Immature natural killer cell (primary cell): Measurements from ENCODE around the gene TCF7L2. TPM values are rescaled to one million over a fixed set of nuclear protein-coding genes. Genes with fewer than 3 reads are reported as not detected.
"Not testable (repeated sequence)": the region's sequence is repeated elsewhere in the genome, so short reads cannot be mapped to it uniquely, and the experiment has no call there.

Source experiments
- DNase-seq, 3 donors: peaks; one replicate each; pipeline ENCODE4 v3.0.0; 2022; ENCODE audit warnings: mixed read lengths in 1 of 3
- H3K27ac Mint-ChIP-seq, 6 donors: one replicate each; pipeline ENCODE4 v1.8.0; 2020; ENCODE audit warnings: mixed read lengths in 6 of 6, mild to moderate bottlenecking in 5 of 6, inconsistent platforms in 4 of 6, moderate library complexity in 3 of 6
- H3K27me3 Mint-ChIP-seq, 3 donors: one replicate each; pipeline ENCODE4 v1.8.0; 2020 to 2021; ENCODE audit warnings: low read depth in 3 of 3, mild to moderate bottlenecking in 3 of 3, mixed read lengths in 3 of 3, moderate library complexity in 3 of 3, inconsistent platforms in 1 of 3
- H3K36me3 Mint-ChIP-seq, 3 donors: one replicate each; pipeline ENCODE4 v1.8.0; 2020; ENCODE audit warnings: mixed read lengths in 3 of 3, inconsistent platforms in 2 of 3, mild to moderate bottlenecking in 2 of 3
- H3K4me1 Mint-ChIP-seq, 2 donors: one replicate each; pipeline ENCODE4 v1.8.0; 2020; ENCODE audit warnings: inconsistent platforms in 2 of 2, mild to moderate bottlenecking in 2 of 2, mixed read lengths in 2 of 2, moderate library complexity in 1 of 2
- H3K4me3 Mint-ChIP-seq, 5 donors: one replicate each; pipeline ENCODE4 v1.8.0; 2020; ENCODE audit warnings: mild to moderate bottlenecking in 5 of 5, mixed read lengths in 5 of 5, inconsistent platforms in 3 of 5, moderate library complexity in 3 of 5
- H3K9me3 Mint-ChIP-seq, 6 donors: one replicate each; pipeline ENCODE4 v1.8.0; 2020; ENCODE audit warnings: mild to moderate bottlenecking in 6 of 6, mixed read lengths in 6 of 6, inconsistent platforms in 4 of 6, moderate library complexity in 3 of 6
- polyA plus RNA-seq, 3 donors: library from polyadenylated mRNA; unstranded; fragments of 300-500 nt; fragmentation: Illumina TruSeq; gene quantifications; one replicate each; pipeline ENCODE4 v1.2.3, GENCODE V29; 2021

TCF7L2 gene
- polyA plus RNA-seq, 3 donors from 2014 or later = 0.83 to 1.8 TPM; not detected in 1

- no peaks in the 10 kb centered on the region for H3K9me3 Mint-ChIP-seq
- H3K4me1 Mint-ChIP-seq = peaks cover 17 to 19% of the 10 kb centered on the region in 2 donors
- H3K27me3 Mint-ChIP-seq = peaks cover 0 to 2% (median 0%) of the 10 kb centered on the region in 3 donors
- H3K36me3 Mint-ChIP-seq = peaks cover 0 to 4% (median 0%) of the 10 kb centered on the region in 3 donors
- H3K4me3 Mint-ChIP-seq = peak overlapping the region in 4 of 5 donors; percentile 23 to 72 (median 46)
- peak in 1 of 3 donors; percentile 29 for DNase-seq
- peak overlapping the region; percentile 18 to 75 (median 44) for H3K27ac Mint-ChIP-seq
Measured at GRCh38 chr10:113094114-113094486, 144.1 kb downstream of the TCF7L2 start.

- DNase-seq = no peak
- H3K27ac Mint-ChIP-seq = no peak overlapping the region
- peaks cover 0 to 4% (median 0%) of the 10 kb centered on the region in 3 donors for H3K36me3 Mint-ChIP-seq
- no peak overlapping the region for H3K4me3 Mint-ChIP-seq
- peaks cover 0 to 2% (median 0%) of the 10 kb centered on the region in 3 donors for H3K27me3 Mint-ChIP-seq
- peaks cover 17 to 19% of the 10 kb centered on the region in 2 donors for H3K4me1 Mint-ChIP-seq
- H3K9me3 Mint-ChIP-seq = no peaks in the 10 kb centered on the region
Measured at GRCh38 chr10:113095419-113096127, 145.5 kb downstream of the TCF7L2 start.

- Mint-ChIP-seq H3K36me3 (peaks cover 0 to 4% (median 0%) of the 10 kb centered on the region in 3 donors), H3K4me3 (no peak overlapping the region), H3K9me3 (no peaks in the 10 kb centered on the region), H3K27ac (no peak overlapping the region), H3K27me3 (peaks cover 0 to 2% (median 0%) of the 10 kb centered on the region in 3 donors), H3K4me1 (peaks cover 17 to 19% of the 10 kb centered on the region in 2 donors)
- DNase-seq = no peak
Measured at GRCh38 chr10:113096128-113096996, 146.3 kb downstream of the TCF7L2 start.

- H3K4me3 Mint-ChIP-seq = no peak overlapping the region
- H3K27ac Mint-ChIP-seq = no peak overlapping the region
- H3K27me3 Mint-ChIP-seq = no peaks in the 10 kb centered on the region
- peaks cover 17 to 19% of the 10 kb centered on the region in 2 donors for H3K4me1 Mint-ChIP-seq
- peaks cover 0 to 4% (median 0%) of the 10 kb centered on the region in 3 donors for H3K36me3 Mint-ChIP-seq
- DNase-seq = no peak
- H3K9me3 Mint-ChIP-seq = no peaks in the 10 kb centered on the region
Measured at GRCh38 chr10:113097036-113097435, 147.0 kb downstream of the TCF7L2 start.

- Mint-ChIP-seq H3K36me3 (no peaks in the 10 kb centered on the region), H3K27ac (no peak overlapping the region), H3K9me3 (no peaks in the 10 kb centered on the region), H3K4me1 (peaks cover 13% of the 10 kb centered on the region in 2 donors), H3K4me3 (no peak overlapping the region), H3K27me3 (no peaks in the 10 kb centered on the region)
- no peak for DNase-seq
Measured at GRCh38 chr10:113099431-113100183, 149.6 kb downstream of the TCF7L2 start.

GRCh38 chr10:113100281-113100680, 150.2 kb downstream of the TCF7L2 start:
- Mint-ChIP-seq H3K9me3 (no peaks in the 10 kb centered on the region), H3K4me3 (no peak overlapping the region), H3K27me3 (no peaks in the 10 kb centered on the region), H3K36me3 (no peaks in the 10 kb centered on the region), H3K27ac (no peak overlapping the region), H3K4me1 (peaks cover 11 to 12% of the 10 kb centered on the region in 2 donors)
- no peak for DNase-seq

- no peaks in the 10 kb centered on the region for H3K27me3 Mint-ChIP-seq
- H3K4me3 Mint-ChIP-seq = peak overlapping the region in 4 of 5 donors; percentile 27 to 36 (median 32)
- peaks cover 11 to 12% of the 10 kb centered on the region in 2 donors for H3K4me1 Mint-ChIP-seq
- no peaks in the 10 kb centered on the region for H3K36me3 Mint-ChIP-seq
- H3K27ac Mint-ChIP-seq = peak overlapping the region in 4 of 6 donors; percentile 17 to 53 (median 27)
- H3K9me3 Mint-ChIP-seq = no peaks in the 10 kb centered on the region
- DNase-seq = peak in 1 of 3 donors; percentile 12
Measured at GRCh38 chr10:113103131-113103840, 153.2 kb downstream of the TCF7L2 start.

GRCh38 chr10:113104047-113104446, 154.0 kb downstream of the TCF7L2 start:
- H3K4me3 Mint-ChIP-seq = no peak overlapping the region
- no peaks in the 10 kb centered on the region for H3K36me3 Mint-ChIP-seq
- H3K27me3 Mint-ChIP-seq = no peaks in the 10 kb centered on the region
- H3K27ac Mint-ChIP-seq = no peak overlapping the region
- peaks cover 0 to 2% (median 0%) of the 10 kb centered on the region in 6 donors for H3K9me3 Mint-ChIP-seq
- H3K4me1 Mint-ChIP-seq = peaks cover 11 to 12% of the 10 kb centered on the region in 2 donors
- DNase-seq = no peak

- peaks cover 0 to 2% (median 0%) of the 10 kb centered on the region in 6 donors for H3K9me3 Mint-ChIP-seq
- peak in 1 of 3 donors; percentile 9 for DNase-seq
- H3K4me1 Mint-ChIP-seq = peaks cover 4 to 6% of the 10 kb centered on the region in 2 donors
- no peak overlapping the region for H3K4me3 Mint-ChIP-seq
- no peak overlapping the region for H3K27ac Mint-ChIP-seq
- no peaks in the 10 kb centered on the region for H3K36me3 Mint-ChIP-seq
- no peaks in the 10 kb centered on the region for H3K27me3 Mint-ChIP-seq
Measured at GRCh38 chr10:113108194-113108835, 158.3 kb downstream of the TCF7L2 start.

GRCh38 chr10:113108948-113109347, 158.9 kb downstream of the TCF7L2 start:
- no peaks in the 10 kb centered on the region for H3K27me3 Mint-ChIP-seq
- no peak overlapping the region for H3K4me3 Mint-ChIP-seq
- no peak for DNase-seq
- H3K4me1 Mint-ChIP-seq = no peaks in the 10 kb centered on the region
- H3K9me3 Mint-ChIP-seq = peaks cover 0 to 2% (median 0%) of the 10 kb centered on the region in 6 donors
- H3K27ac Mint-ChIP-seq = no peak overlapping the region
- no peaks in the 10 kb centered on the region for H3K36me3 Mint-ChIP-seq

GRCh38 chr10:113109482-113109881, 159.4 kb downstream of the TCF7L2 start:
- H3K4me3 Mint-ChIP-seq, H3K36me3 Mint-ChIP-seq, H3K27ac Mint-ChIP-seq, H3K9me3 Mint-ChIP-seq, DNase-seq, H3K4me1 Mint-ChIP-seq, H3K27me3 Mint-ChIP-seq: not testable (repeated sequence)

- Mint-ChIP-seq H3K27me3 (peaks cover 0 to 2% (median 0%) of the 10 kb centered on the region in 3 donors), H3K36me3 (no peaks in the 10 kb centered on the region), H3K4me1 (no peaks in the 10 kb centered on the region), H3K4me3 (no peak overlapping the region), H3K27ac (no peak overlapping the region), H3K9me3 (peaks cover 0 to 2% (median 0%) of the 10 kb centered on the region in 6 donors)
- DNase-seq = no peak
Measured at GRCh38 chr10:113111260-113111659, 161.2 kb downstream of the TCF7L2 start.
